Transverse colon (tissue), 4 donors: ENCODE measurements around the gene ATOX1. TPM values are rescaled to one million over a fixed set of nuclear protein-coding genes. Genes with fewer than 3 reads are reported as not detected.
"Not testable (repeated sequence)": the region's sequence is repeated elsewhere in the genome, so short reads cannot be mapped to it uniquely, and the experiment has no call there.

Source experiments
- DNase-seq: peaks from one replicate; pipeline ENCODE4 v3.0.0-alpha.2; 2019
- H3K27ac ChIP-seq, 4 donors: fragments of 200-600 bp; sonication (generic); 2 replicates each; pipeline ENCODE4 v1.5.1; 2016 to 2018; ENCODE audit warnings: inconsistent platforms in 4 of 4
- H3K27me3 ChIP-seq: fragments of 200-600 bp; sonication (generic); 2 replicates; pipeline ENCODE4 v1.5.1; 2017; ENCODE audit warnings: inconsistent platforms
- H3K36me3 ChIP-seq, 4 donors: fragments of 200-600 bp; sonication (generic); 2 replicates each; pipeline ENCODE4 v1.5.1; 2017 to 2019; ENCODE audit warnings: inconsistent platforms in 4 of 4
- H3K4me1 ChIP-seq, 4 donors: fragments of 200-600 bp; sonication (generic); 2 replicates each; pipeline ENCODE4 v1.5.1; 2017 to 2020; ENCODE audit warnings: inconsistent platforms in 4 of 4
- H3K4me3 ChIP-seq, 4 donors: fragments of 200-600 bp; sonication (generic); 1 replicate in 1 of 4; 2 replicates in 3 of 4; pipeline versions ENCODE4 v1.5.1 to v1.6.1; 2017 to 2019; ENCODE audit warnings: inconsistent platforms in 4 of 4
- H3K9me3 ChIP-seq, 2 donors: fragments of 200-600 bp; sonication (generic); 2 replicates each; pipeline ENCODE4 v1.5.1; 2017 to 2019; ENCODE audit warnings: inconsistent platforms in 2 of 2
- EP300 ChIP-seq: sonication (generic); formaldehyde crosslinking; IDR thresholded peaks from one replicate; pipeline ENCODE4 v1.6.1; 2017; ENCODE audit warnings: antibody characterized with exemption, low read depth
- POLR2A ChIP-seq: fragments of 450-650 bp; IDR thresholded peaks from one replicate; pipeline ENCODE4 v1.6.1; 2016; ENCODE audit warnings: antibody characterized with exemption, mild to moderate bottlenecking, moderate library complexity
- POLR2AphosphoS5 ChIP-seq, 3 donors: sonication (generic); formaldehyde crosslinking; IDR thresholded peaks; one replicate each; pipeline ENCODE4 v1.6.1; 2016; ENCODE audit warnings: antibody characterized with exemption in 3 of 3
- WGBS, 2 donors: methylation state at CpG; one replicate each; pipeline ENCODE4 v1.1.5; 2018; ENCODE audit warnings: low coverage in 1 of 2; 5-methylcytosine and 5-hydroxymethylcytosine counted together
- in situ Hi-C, 4 donors: fragments of 200-750 bp; cut with MboI; loops; one replicate each; pipeline versions ENCODE4 v1.15.0 to v1.15.1; 2017; ENCODE audit warnings: low sequenced_read_pairs in 3 of 4, low pct_ligation_motif_present in 1 of 4, low pct_unique_long_range_greater_than_20kb in 1 of 4
- intact Hi-C: fragments of 100-400 bp; cut with DNase I; formaldehyde crosslinking; loops from one replicate; pipeline ENCODE4 v1.15.1; 2023; ENCODE audit warnings: low total_unique reads
- total RNA-seq, 4 donors: library from RNA; depleted of rRNA; stranded (reverse); fragments of >200 nt; gene quantifications; one replicate each; pipeline ENCODE4 v1.1.0, GENCODE V29; 2016
- TF ChIP-seq, protein P1 (sequence below), 5 experiments: fragments of 200-600 bp in 3 of 5; fragments of 450-650 bp in 2 of 5; sonication (generic) in 3 of 5; IDR thresholded peaks; 1 replicate in 2 of 5; 2 replicates in 3 of 5; pipeline ENCODE4 v1.5.1; 2016 to 2017; ENCODE audit warnings: antibody characterized with exemption in 5 of 5, inconsistent platforms in 3 of 5, mild to moderate bottlenecking in 2 of 5, moderate library complexity in 1 of 5

Gene ATOX1
- total RNA-seq, 4 donors from 2014 or later, result 5.0 to 81.1 (median 31.7) TPM

DNA sequence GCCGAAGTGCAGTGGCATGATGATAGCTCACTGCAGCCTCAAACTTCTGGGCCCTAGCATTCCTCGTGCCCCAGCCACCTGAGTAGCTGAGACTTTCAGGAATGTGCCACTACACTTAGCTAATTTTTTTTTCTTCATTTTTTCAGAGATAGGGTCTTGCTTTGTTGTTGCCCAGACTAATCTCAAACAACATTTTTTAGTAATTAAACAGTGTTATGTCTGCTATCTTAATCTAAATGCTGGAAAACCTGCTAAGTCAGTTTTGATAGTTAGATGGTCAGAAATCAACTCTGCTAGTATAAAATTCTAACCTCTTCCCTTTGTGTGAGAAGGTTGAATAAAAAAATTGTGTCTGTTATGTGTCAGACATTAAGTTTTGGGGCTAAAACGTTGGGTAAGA is 25.7 kb upstream of the ATOX1 start:
- Histone ChIP-seq H3K27me3 (no peaks in the 10 kb centered on the region), H3K4me3 (no peak overlapping the region), H3K36me3 (peaks cover 0 to 8% (median 0%) of the 10 kb centered on the region in 4 donors), H3K27ac (no peak overlapping the region), H3K4me1 (peaks cover 0 to 60% (median 16%) of the 10 kb centered on the region in 4 donors), H3K9me3 (no peaks in the 10 kb centered on the region)
- intact Hi-C loops, result no loop called here
- in situ Hi-C loops, result no loop called here
- WGBS, 2 donors, result 72 to 81% methylated on average over 3 of the region's 3 CpGs
- no peak for DNase-seq
- no peak for TF ChIP-seq POLR2AphosphoS5 (IDR thresholded peaks at IDR 0.05)
- TF ChIP-seq, protein P1, sequence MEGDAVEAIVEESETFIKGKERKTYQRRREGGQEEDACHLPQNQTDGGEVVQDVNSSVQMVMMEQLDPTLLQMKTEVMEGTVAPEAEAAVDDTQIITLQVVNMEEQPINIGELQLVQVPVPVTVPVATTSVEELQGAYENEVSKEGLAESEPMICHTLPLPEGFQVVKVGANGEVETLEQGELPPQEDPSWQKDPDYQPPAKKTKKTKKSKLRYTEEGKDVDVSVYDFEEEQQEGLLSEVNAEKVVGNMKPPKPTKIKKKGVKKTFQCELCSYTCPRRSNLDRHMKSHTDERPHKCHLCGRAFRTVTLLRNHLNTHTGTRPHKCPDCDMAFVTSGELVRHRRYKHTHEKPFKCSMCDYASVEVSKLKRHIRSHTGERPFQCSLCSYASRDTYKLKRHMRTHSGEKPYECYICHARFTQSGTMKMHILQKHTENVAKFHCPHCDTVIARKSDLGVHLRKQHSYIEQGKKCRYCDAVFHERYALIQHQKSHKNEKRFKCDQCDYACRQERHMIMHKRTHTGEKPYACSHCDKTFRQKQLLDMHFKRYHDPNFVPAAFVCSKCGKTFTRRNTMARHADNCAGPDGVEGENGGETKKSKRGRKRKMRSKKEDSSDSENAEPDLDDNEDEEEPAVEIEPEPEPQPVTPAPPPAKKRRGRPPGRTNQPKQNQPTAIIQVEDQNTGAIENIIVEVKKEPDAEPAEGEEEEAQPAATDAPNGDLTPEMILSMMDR (IDR thresholded peaks at IDR 0.05), result no peak
- no peak for TF ChIP-seq POLR2A
- TF ChIP-seq EP300, result no peak

DNA sequence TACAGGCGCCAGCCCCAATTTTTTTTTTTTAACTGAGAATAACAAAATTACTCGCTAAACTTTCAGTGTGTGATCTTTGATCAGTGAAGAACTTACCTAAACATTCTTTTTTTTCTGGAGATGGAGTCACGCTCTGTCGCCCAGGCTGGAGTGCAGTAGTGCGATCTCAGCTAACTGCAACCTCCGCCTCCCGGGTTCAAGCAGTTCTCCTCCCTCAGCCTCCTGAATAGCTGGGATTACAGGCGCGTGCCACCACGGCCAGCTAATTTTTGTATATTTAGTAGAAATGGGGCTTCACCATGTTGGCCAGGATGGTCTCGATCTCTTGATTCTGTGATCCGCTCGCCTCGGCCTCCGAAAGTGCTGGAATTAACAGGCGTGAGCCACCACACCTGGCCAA is 25.2 kb upstream of the ATOX1 start:
- H3K4me3 ChIP-seq, H3K36me3 ChIP-seq, H3K9me3 ChIP-seq, H3K27ac ChIP-seq, intact Hi-C loops, in situ Hi-C loops, DNase-seq, H3K27me3 ChIP-seq: not testable (repeated sequence)
- peaks cover 0 to 64% (median 18%) of the 10 kb centered on the region in 4 donors for H3K4me1 ChIP-seq
- WGBS, 2 donors, result 93 to 95% methylated on average over 8 to 16 of the region's 16 CpGs

DNA sequence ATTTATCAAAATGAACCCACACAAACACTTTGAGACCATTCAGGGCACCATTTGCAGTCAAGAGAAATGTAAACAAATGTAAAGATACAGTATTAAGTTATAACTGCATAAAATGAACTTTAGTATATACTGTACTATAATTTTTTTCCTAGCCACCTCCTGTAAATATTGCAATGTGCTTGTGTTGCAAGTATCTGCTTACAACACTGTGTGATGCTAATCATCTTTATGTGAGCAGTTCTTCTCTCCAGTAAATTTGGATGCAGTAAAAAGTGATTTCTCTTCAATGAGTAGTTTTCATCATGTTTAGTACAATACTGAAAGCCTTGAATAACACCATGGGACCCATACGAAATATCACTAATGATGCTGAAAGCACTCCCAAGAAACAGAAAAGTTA is 22.8 kb upstream of the ATOX1 start:
- H3K9me3 ChIP-seq, result no peaks in the 10 kb centered on the region

DNA sequence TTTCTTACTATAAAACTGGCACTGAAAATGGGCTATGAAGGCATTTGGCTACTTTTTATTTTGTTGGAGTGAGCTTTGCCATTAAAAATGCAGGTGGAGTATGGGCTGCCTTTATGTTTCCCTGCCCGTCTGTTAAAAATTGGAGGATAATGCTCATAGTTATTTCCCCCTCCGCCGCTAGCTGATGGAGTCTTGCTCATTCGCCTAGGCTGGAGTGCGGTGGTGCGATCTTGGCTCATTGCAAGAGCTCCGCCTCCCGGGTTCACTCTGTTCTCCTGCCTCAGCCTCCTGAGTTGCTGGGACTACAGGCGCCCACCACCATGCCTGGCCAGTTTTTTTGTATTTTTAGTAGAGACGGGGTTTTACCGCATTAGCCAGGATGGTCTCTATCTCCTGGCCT is 21.9 kb upstream of the ATOX1 start:
- H3K4me3 ChIP-seq, result no peak overlapping the region
- no peak overlapping the region for H3K27ac ChIP-seq
- no peaks in the 10 kb centered on the region for H3K27me3 ChIP-seq
- peaks cover 0 to 95% (median 38%) of the 10 kb centered on the region in 4 donors for H3K4me1 ChIP-seq
- DNase-seq, result no peak
- peaks cover 0 to 3% (median 0%) of the 10 kb centered on the region in 4 donors for H3K36me3 ChIP-seq
- WGBS, 2 donors, result 92 to 93% methylated on average over 4 to 11 of the region's 11 CpGs
- no peaks in the 10 kb centered on the region for H3K9me3 ChIP-seq
- TF ChIP-seq EP300 (no peak), POLR2AphosphoS5 (IDR thresholded peaks at IDR 0.05) (no peak), POLR2A (no peak)
- TF ChIP-seq, protein P1 (IDR thresholded peaks at IDR 0.05), result no peak
- in situ Hi-C loops (no loop called here), intact Hi-C loops (no loop called here)

More for the DNA sequence above, 22.8 kb upstream of the ATOX1 start:
- 20 to 43% methylated on average over 1 of the region's 1 CpG for WGBS, 2 donors
- no peak for DNase-seq
- no peak overlapping the region for H3K27ac ChIP-seq
- H3K36me3 ChIP-seq, result peaks cover 0 to 3% (median 0%) of the 10 kb centered on the region in 4 donors
- TF ChIP-seq POLR2A (no peak), POLR2AphosphoS5 (IDR thresholded peaks at IDR 0.05) (no peak), EP300 (no peak)
- TF ChIP-seq, protein P1 (IDR thresholded peaks at IDR 0.05), result no peak
- no peaks in the 10 kb centered on the region for H3K27me3 ChIP-seq
- in situ Hi-C loops, result no loop called here
- intact Hi-C loops, result no loop called here
- H3K4me1 ChIP-seq, result peaks cover 0 to 89% (median 30%) of the 10 kb centered on the region in 4 donors
- no peak overlapping the region for H3K4me3 ChIP-seq

DNA sequence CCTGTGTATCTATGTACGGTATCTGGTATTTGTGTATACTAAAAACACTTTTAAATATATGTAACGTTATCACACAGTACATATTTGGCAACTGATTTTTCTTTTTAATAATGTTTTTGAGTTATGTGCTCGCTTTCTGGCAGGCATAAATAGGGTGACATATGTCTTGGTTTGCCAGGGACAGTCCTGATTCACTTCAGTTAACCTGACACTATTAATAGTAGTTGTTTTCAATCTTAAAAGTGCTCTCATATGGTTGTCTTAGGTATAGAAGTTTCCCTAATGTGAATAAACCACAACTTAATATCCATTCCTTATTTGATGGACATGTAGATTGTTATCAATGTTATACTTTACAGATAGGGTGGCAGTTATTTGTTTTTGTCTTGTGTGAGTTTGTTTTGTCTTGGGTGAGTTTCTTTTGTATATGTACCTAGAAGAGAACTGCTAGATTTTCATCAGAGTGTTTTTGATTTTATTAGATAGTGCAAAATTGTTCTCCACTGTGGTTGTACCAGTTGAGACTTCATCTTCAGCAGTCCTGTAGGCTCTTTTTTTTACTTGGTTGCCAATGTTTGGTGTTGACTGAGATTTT is 21.2 kb upstream of the ATOX1 start:
- TF ChIP-seq POLR2A (no peak), POLR2AphosphoS5 (IDR thresholded peaks at IDR 0.05) (no peak), EP300 (no peak)
- TF ChIP-seq, protein P1 (IDR thresholded peaks at IDR 0.05), result no peak
- no peak for DNase-seq
- intact Hi-C loops (no loop called here), in situ Hi-C loops (no loop called here)
- no peaks in the 10 kb centered on the region for H3K9me3 ChIP-seq
- H3K27me3 ChIP-seq, result no peaks in the 10 kb centered on the region
- 65 to 70% methylated on average over 3 of the region's 3 CpGs for WGBS, 2 donors
- no peak overlapping the region for H3K27ac ChIP-seq
- no peak overlapping the region for H3K4me3 ChIP-seq
- peaks cover 6 to 95% (median 45%) of the 10 kb centered on the region in 4 donors for H3K4me1 ChIP-seq
- peaks cover 0 to 3% (median 0%) of the 10 kb centered on the region in 4 donors for H3K36me3 ChIP-seq
